K562 (cell line): Measurements from ENCODE around the gene TSHB. TPM values are rescaled to one million over a fixed set of nuclear protein-coding genes. Genes with fewer than 3 reads are reported as not detected.

Experiments
- CBX3 ChIP-seq, 2 experiments: IDR thresholded peaks; 1 replicate in 1 of 2; 2 replicates in 1 of 2; pipeline ENCODE4 v1.6.1; 2012; ENCODE audit warnings: inconsistent platforms in 2 of 2, low read length in 2 of 2, borderline replicate concordance in 1 of 2, control low read depth in 1 of 2
- GTF2B ChIP-seq: IDR thresholded peaks from 2 replicates; pipeline ENCODE4 v1.6.1; 2011; ENCODE audit not compliant: insufficient read length; ENCODE audit errors: extremely low read depth
- TCF15 ChIP-seq: fragments of 250-450 bp; sonication (Bioruptor Pico); IDR thresholded peaks from 2 replicates; pipeline ENCODE4 v1.8.0; 2022; ENCODE audit warnings: moderate library complexity, mild to moderate bottlenecking, inconsistent platforms
- ZNF57 ChIP-seq: fragments of 450-650 bp; formaldehyde crosslinking; IDR thresholded peaks from 2 replicates; pipeline ENCODE4 v1.4.0; 2020; ENCODE audit warnings: mild to moderate bottlenecking, moderate library complexity
- polyA plus RNA-seq, 8 experiments: library from polyadenylated mRNA; depleted of rRNA in 4 of 8; stranded (reverse) in 5 of 8; unstranded in 3 of 8; fragments of >200 nt; fragmentation: Nextera tagmentation in 2 of 8; fragmentation: Illumina TruSeq in 1 of 8; extraction: Ambion mirVana in 2 of 8; extraction: Trizol in 1 of 8; gene quantifications; 2 replicates each; pipeline versions ENCODE4 v1.2.1 to v1.2.3, GENCODE V29; 2011 to 2014; ENCODE audit warnings: inconsistent platforms in 1 of 8, missing spikeins in 1 of 8
- total RNA-seq, 7 experiments: library from RNA; depleted of rRNA in 6 of 7; stranded (reverse); fragments of >200 nt in 6 of 7; fragmentation: Illumina TruSeq in 2 of 7; extraction: Trizol in 2 of 7; gene quantifications; 2 replicates each; pipeline versions ENCODE4 v1.2.1 to v1.2.3, GENCODE V29; 2011 to 2021; ENCODE audit warnings: low replicate concordance in 1 of 7
- TF ChIP-seq, protein P1 (sequence below), 2 experiments: fragments of 450-650 bp in 1 of 2; sonication (generic) in 1 of 2; formaldehyde crosslinking in 1 of 2; IDR thresholded peaks; 2 replicates each; pipeline versions ENCODE4 v1.7.1 to v1.9.0; 2016 to 2022; ENCODE audit warnings: inconsistent platforms in 1 of 2, mild to moderate bottlenecking in 1 of 2, missing genetic modification reagents in 1 of 2

Gene TSHB
- total and polyA plus RNA-seq, 9 of the 15 experiments (the other 6 are each of a cell fraction or from before 2014, with no cell fraction given): not detected

DNA sequence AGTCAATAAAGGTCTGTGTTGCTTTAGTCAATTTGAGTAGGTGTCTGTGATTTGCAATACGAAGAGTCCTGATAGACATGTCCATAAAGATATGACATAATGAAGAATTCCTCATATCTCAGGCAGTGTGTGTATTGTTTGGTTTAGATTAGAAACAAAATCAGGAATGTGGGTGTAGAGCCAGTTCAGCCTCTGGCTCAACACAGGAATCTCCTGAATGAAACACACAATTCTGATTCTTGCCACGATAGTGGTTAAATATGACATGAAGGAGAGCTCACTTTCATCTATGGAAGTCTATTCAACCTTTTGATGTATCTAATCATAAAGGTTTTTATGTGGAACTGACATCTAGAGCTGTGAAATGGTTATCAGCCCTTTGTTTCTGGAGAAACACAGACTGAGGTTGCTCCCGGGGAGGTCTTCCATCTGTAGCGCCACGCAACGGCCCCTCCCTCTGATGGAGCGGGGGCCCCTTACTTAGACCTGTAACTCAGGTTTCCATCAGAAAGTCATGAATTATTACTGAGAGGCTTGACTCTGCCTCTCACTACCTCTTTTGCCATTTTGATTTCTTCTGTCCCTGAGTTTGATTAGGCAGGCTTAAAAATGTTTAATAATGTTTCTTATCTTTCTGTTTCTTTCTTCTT lies 40.2 kb downstream of the TSHB start (continued):
- no peak for TF ChIP-seq GTF2B
- TF ChIP-seq CBX3 (IDR thresholded peaks at IDR 0.05; ENCODE audit: borderline replicate concordance in 1 of 2, low read length in 2 of 2): no peak
- TF ChIP-seq TCF15 (CRISPR knock-in tag): no peak
- TF ChIP-seq, protein P1, sequence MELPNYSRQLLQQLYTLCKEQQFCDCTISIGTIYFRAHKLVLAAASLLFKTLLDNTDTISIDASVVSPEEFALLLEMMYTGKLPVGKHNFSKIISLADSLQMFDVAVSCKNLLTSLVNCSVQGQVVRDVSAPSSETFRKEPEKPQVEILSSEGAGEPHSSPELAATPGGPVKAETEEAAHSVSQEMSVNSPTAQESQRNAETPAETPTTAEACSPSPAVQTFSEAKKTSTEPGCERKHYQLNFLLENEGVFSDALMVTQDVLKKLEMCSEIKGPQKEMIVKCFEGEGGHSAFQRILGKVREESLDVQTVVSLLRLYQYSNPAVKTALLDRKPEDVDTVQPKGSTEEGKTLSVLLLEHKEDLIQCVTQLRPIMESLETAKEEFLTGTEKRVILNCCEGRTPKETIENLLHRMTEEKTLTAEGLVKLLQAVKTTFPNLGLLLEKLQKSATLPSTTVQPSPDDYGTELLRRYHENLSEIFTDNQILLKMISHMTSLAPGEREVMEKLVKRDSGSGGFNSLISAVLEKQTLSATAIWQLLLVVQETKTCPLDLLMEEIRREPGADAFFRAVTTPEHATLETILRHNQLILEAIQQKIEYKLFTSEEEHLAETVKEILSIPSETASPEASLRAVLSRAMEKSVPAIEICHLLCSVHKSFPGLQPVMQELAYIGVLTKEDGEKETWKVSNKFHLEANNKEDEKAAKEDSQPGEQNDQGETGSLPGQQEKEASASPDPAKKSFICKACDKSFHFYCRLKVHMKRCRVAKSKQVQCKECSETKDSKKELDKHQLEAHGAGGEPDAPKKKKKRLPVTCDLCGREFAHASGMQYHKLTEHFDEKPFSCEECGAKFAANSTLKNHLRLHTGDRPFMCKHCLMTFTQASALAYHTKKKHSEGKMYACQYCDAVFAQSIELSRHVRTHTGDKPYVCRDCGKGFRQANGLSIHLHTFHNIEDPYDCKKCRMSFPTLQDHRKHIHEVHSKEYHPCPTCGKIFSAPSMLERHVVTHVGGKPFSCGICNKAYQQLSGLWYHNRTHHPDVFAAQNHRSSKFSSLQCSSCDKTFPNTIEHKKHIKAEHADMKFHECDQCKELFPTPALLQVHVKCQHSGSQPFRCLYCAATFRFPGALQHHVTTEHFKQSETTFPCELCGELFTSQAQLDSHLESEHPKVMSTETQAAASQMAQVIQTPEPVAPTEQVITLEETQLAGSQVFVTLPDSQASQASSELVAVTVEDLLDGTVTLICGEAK (IDR thresholded peaks at IDR 0.05): no peak
- TF ChIP-seq, protein P1 (CRISPR knock-in tag; IDR thresholded peaks at IDR 0.05): no peak
- TF ChIP-seq ZNF57 (CRISPR knock-in tag): no peak
